Memory B cell (primary cell): Measurements from ENCODE around the gene PLXNB2.
A peak's percentile ranks its signal among the peaks of the same experiment; 100 is the strongest.

ENCODE experiments used
- ATAC-seq: fragments of 150-1000 bp; cut with Tn5 transposase; 2 replicates; pipeline ENCODE4 v1.10.0; 2021; ENCODE audit warnings: low read depth, mild to moderate bottlenecking, moderate library complexity
- DNase-seq, 2 donors: peaks; one replicate each; pipeline ENCODE4 v3.0.0; 2022; ENCODE audit warnings: low spot score in 2 of 2
- H3K27ac Mint-ChIP-seq: one replicate; pipeline ENCODE4 v1.8.0; 2022; ENCODE audit warnings: mild to moderate bottlenecking, moderate library complexity, mixed read lengths
- H3K27me3 Mint-ChIP-seq: one replicate; pipeline ENCODE4 v1.8.0; 2022; ENCODE audit warnings: mixed read lengths
- H3K36me3 Mint-ChIP-seq: one replicate; pipeline ENCODE4 v1.8.0; 2022; ENCODE audit warnings: mild to moderate bottlenecking, mixed read lengths
- H3K4me1 Mint-ChIP-seq: one replicate; pipeline ENCODE4 v1.8.0; 2022; ENCODE audit warnings: mixed read lengths
- H3K4me3 Mint-ChIP-seq: one replicate; pipeline ENCODE4 v1.8.0; 2022; ENCODE audit warnings: mild to moderate bottlenecking, moderate library complexity, mixed read lengths
- H3K9me3 Mint-ChIP-seq: one replicate; pipeline ENCODE4 v1.8.0; 2022; ENCODE audit warnings: mixed read lengths

Gene PLXNB2

GRCh38 chr22:50300620-50301257 is 6.7 kb downstream of the PLXNB2 start:
- peaks cover 7% of the 10 kb centered on the region for H3K27me3 Mint-ChIP-seq
- no peaks in the 10 kb centered on the region for H3K9me3 Mint-ChIP-seq
- peaks cover 45% of the 10 kb centered on the region for H3K4me1 Mint-ChIP-seq
- ATAC-seq: no peak
- H3K4me3 Mint-ChIP-seq: peak overlapping the region; percentile 46
- DNase-seq: no peak
- no peaks in the 10 kb centered on the region for H3K36me3 Mint-ChIP-seq
- peak overlapping the region; percentile 53 for H3K27ac Mint-ChIP-seq

GRCh38 chr22:50299785-50300619 is 7.4 kb downstream of the PLXNB2 start:
- DNase-seq (no peak), ATAC-seq (no peak)
- peaks cover 42% of the 10 kb centered on the region for H3K4me1 Mint-ChIP-seq
- H3K36me3 Mint-ChIP-seq: no peaks in the 10 kb centered on the region
- no peak overlapping the region for H3K27ac Mint-ChIP-seq
- no peaks in the 10 kb centered on the region for H3K9me3 Mint-ChIP-seq
- peaks cover 7% of the 10 kb centered on the region for H3K27me3 Mint-ChIP-seq
- no peak overlapping the region for H3K4me3 Mint-ChIP-seq

- Mint-ChIP-seq H3K27me3 (peaks cover 7% of the 10 kb centered on the region), H3K36me3 (no peaks in the 10 kb centered on the region), H3K4me3 (peak overlapping the region; percentile 73), H3K27ac (peak overlapping the region; percentile 50), H3K4me1 (peaks cover 34% of the 10 kb centered on the region), H3K9me3 (no peaks in the 10 kb centered on the region)
- peak; percentile 43 for ATAC-seq
- no peak for DNase-seq
Observed at GRCh38 chr22:50298937-50299784, 8.3 kb downstream of the PLXNB2 start.

- DNase-seq: no peak
- H3K27ac Mint-ChIP-seq: no peak overlapping the region
- peaks cover 28% of the 10 kb centered on the region for H3K4me1 Mint-ChIP-seq
- H3K36me3 Mint-ChIP-seq: no peaks in the 10 kb centered on the region
- no peak for ATAC-seq
- H3K9me3 Mint-ChIP-seq: no peaks in the 10 kb centered on the region
- no peak overlapping the region for H3K4me3 Mint-ChIP-seq
- H3K27me3 Mint-ChIP-seq: peaks cover 7% of the 10 kb centered on the region
Observed at GRCh38 chr22:50298266-50298637, 9.2 kb downstream of the PLXNB2 start.

- no peaks in the 10 kb centered on the region for H3K9me3 Mint-ChIP-seq
- ATAC-seq: no peak
- peaks cover 7% of the 10 kb centered on the region for H3K27me3 Mint-ChIP-seq
- peaks cover 27% of the 10 kb centered on the region for H3K4me1 Mint-ChIP-seq
- H3K4me3 Mint-ChIP-seq: no peak overlapping the region
- no peak for DNase-seq
- no peaks in the 10 kb centered on the region for H3K36me3 Mint-ChIP-seq
- H3K27ac Mint-ChIP-seq: no peak overlapping the region
Observed at GRCh38 chr22:50297510-50298265, 9.8 kb downstream of the PLXNB2 start.

- no peaks in the 10 kb centered on the region for H3K36me3 Mint-ChIP-seq
- peaks cover 27% of the 10 kb centered on the region for H3K4me1 Mint-ChIP-seq
- H3K9me3 Mint-ChIP-seq: no peaks in the 10 kb centered on the region
- no peak overlapping the region for H3K4me3 Mint-ChIP-seq
- H3K27ac Mint-ChIP-seq: no peak overlapping the region
- peaks cover 9% of the 10 kb centered on the region for H3K27me3 Mint-ChIP-seq
- ATAC-seq (no peak), DNase-seq (no peak)
Observed at GRCh38 chr22:50296658-50297490, 10.6 kb downstream of the PLXNB2 start.

- ATAC-seq (no peak), DNase-seq (no peak)
- H3K9me3 Mint-ChIP-seq: no peaks in the 10 kb centered on the region
- H3K4me1 Mint-ChIP-seq: peaks cover 27% of the 10 kb centered on the region
- H3K4me3 Mint-ChIP-seq: no peak overlapping the region
- no peak overlapping the region for H3K27ac Mint-ChIP-seq
- peaks cover 15% of the 10 kb centered on the region for H3K27me3 Mint-ChIP-seq
- no peaks in the 10 kb centered on the region for H3K36me3 Mint-ChIP-seq
Observed at GRCh38 chr22:50294319-50294656, 13.2 kb downstream of the PLXNB2 start.

- no peak overlapping the region for H3K27ac Mint-ChIP-seq
Observed at GRCh38 chr22:50293441-50294318, 13.8 kb downstream of the PLXNB2 start.

GRCh38 chr22:50292643-50293440 is 14.6 kb downstream of the PLXNB2 start:
- H3K36me3 Mint-ChIP-seq: no peaks in the 10 kb centered on the region
- H3K9me3 Mint-ChIP-seq: no peaks in the 10 kb centered on the region
- ATAC-seq (peak; percentile 88), DNase-seq (peak in 1 of 2 donors; percentile 64)
- peak overlapping the region; percentile 35 for H3K27ac Mint-ChIP-seq
- H3K4me1 Mint-ChIP-seq: peaks cover 24% of the 10 kb centered on the region
- H3K27me3 Mint-ChIP-seq: peaks cover 12% of the 10 kb centered on the region
- peak overlapping the region; percentile 59 for H3K4me3 Mint-ChIP-seq

More at GRCh38 chr22:50293441-50294318, 13.8 kb downstream of the PLXNB2 start:
- H3K4me3 Mint-ChIP-seq: no peak overlapping the region
- H3K9me3 Mint-ChIP-seq: no peaks in the 10 kb centered on the region
- peaks cover 24% of the 10 kb centered on the region for H3K4me1 Mint-ChIP-seq
- DNase-seq: no peak
- no peaks in the 10 kb centered on the region for H3K36me3 Mint-ChIP-seq
- ATAC-seq: peak; percentile 30
- peaks cover 12% of the 10 kb centered on the region for H3K27me3 Mint-ChIP-seq

GRCh38 chr22:50289942-50290630 is 17.4 kb downstream of the PLXNB2 start:
- DNase-seq: no peak
- H3K27ac Mint-ChIP-seq: no peak overlapping the region
- peaks cover 19% of the 10 kb centered on the region for H3K4me1 Mint-ChIP-seq
- peaks cover 9% of the 10 kb centered on the region for H3K27me3 Mint-ChIP-seq
- no peak for ATAC-seq
- H3K4me3 Mint-ChIP-seq: no peak overlapping the region
- H3K9me3 Mint-ChIP-seq: no peaks in the 10 kb centered on the region
- no peaks in the 10 kb centered on the region for H3K36me3 Mint-ChIP-seq

GRCh38 chr22:50289151-50289941 is 18.1 kb downstream of the PLXNB2 start:
- peaks cover 9% of the 10 kb centered on the region for H3K27me3 Mint-ChIP-seq
- no peaks in the 10 kb centered on the region for H3K36me3 Mint-ChIP-seq

More at GRCh38 chr22:50289151-50289941, 18.1 kb downstream of the PLXNB2 start:
- H3K27ac Mint-ChIP-seq: no peak overlapping the region
- ATAC-seq (no peak), DNase-seq (no peak)
- H3K4me1 Mint-ChIP-seq: peaks cover 19% of the 10 kb centered on the region
- no peak overlapping the region for H3K4me3 Mint-ChIP-seq
- no peaks in the 10 kb centered on the region for H3K9me3 Mint-ChIP-seq
